Ascending aorta (tissue), 2 donors: ENCODE measurements around the gene WDR74. TPM values are rescaled to one million over a fixed set of nuclear protein-coding genes. Genes with fewer than 3 reads are reported as not detected.

Experiments used
- DNase-seq, 2 donors: peaks; one replicate each; pipeline ENCODE4 v3.0.0-alpha.2; 2019; ENCODE audit warnings: low spot score in 2 of 2
- H3K27ac ChIP-seq, 2 donors: fragments of 200-600 bp; sonication (generic); one replicate each; pipeline ENCODE4 v1.5.1; 2016 to 2017; ENCODE audit warnings: mild to moderate bottlenecking in 1 of 2
- H3K27me3 ChIP-seq: fragments of 200-600 bp; sonication (generic); one replicate; pipeline ENCODE4 v1.5.1; 2017
- H3K36me3 ChIP-seq, 2 donors: fragments of 200-600 bp; sonication (generic); one replicate each; pipeline ENCODE4 v1.5.1; 2016
- H3K4me1 ChIP-seq, 2 donors: fragments of 200-600 bp; sonication (generic); one replicate each; pipeline ENCODE4 v1.5.1; 2016 to 2017; ENCODE audit warnings: mild to moderate bottlenecking in 1 of 2
- H3K4me3 ChIP-seq, 2 donors: fragments of 200-600 bp; sonication (generic); one replicate each; pipeline ENCODE4 v1.5.1; 2016 to 2017; ENCODE audit warnings: mild to moderate bottlenecking in 1 of 2
- H3K9me3 ChIP-seq, 2 donors: fragments of 200-600 bp; sonication (generic); one replicate each; pipeline ENCODE4 v1.5.1; 2016
- intact Hi-C: fragments of 100-400 bp; cut with DNase I; formaldehyde crosslinking; loops from one replicate; pipeline ENCODE4 v1.15.1; 2023
- total RNA-seq: library from RNA; depleted of rRNA; stranded (reverse); fragments of >200 nt; gene quantifications from one replicate; pipeline ENCODE4 v1.1.0, GENCODE V29; 2016
- TF ChIP-seq, protein P1 (sequence below), 3 experiments: fragments of 200-600 bp in 2 of 3; fragments of 450-650 bp in 1 of 3; sonication (generic) in 2 of 3; IDR thresholded peaks; one replicate each; pipeline ENCODE4 v1.5.1; 2016 to 2019; ENCODE audit warnings: antibody characterized with exemption in 3 of 3, mild to moderate bottlenecking in 1 of 3, moderate library complexity in 1 of 3

The WDR74 gene
- total RNA-seq, 1 donor from 2014 or later: 28.7 TPM

DNA sequence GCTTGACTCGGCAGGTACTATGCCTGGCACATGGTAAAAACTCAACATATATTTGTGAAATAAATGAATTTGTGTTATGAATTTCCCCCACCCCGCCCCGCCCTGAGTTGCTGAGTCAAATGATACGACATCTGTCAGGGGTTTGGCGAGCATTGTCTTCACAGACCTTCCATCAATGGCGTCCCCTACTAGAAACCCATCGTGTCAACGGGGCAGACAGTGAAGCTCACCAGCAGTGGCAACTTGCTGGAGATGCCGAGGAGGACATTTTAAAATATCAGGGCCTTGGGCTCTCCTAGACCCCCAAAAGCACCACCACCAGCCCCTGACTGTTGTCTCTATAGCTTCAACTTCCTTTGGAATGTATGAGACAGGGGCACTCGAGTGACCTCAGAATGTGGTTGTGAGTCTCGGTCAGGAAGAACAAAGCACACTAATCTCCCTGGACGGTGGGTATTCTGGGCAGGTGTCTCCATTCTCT is 33.4 kb downstream of the WDR74 start:
- peaks cover 4 to 14% of the 10 kb centered on the region in 2 donors for H3K4me1 ChIP-seq
- intact Hi-C loops: loop anchor here (1.0 kb wide), 3 partner anchors 19 to 75 kb away; partner anchors contain the start of genes STX5, TEX54 and TMEM179B
- peaks cover 23 to 26% of the 10 kb centered on the region in 2 donors for H3K36me3 ChIP-seq
- peak overlapping the region; percentile 93 to 94 for H3K4me3 ChIP-seq
- no peaks in the 10 kb centered on the region for H3K9me3 ChIP-seq
- TF ChIP-seq, protein P1, sequence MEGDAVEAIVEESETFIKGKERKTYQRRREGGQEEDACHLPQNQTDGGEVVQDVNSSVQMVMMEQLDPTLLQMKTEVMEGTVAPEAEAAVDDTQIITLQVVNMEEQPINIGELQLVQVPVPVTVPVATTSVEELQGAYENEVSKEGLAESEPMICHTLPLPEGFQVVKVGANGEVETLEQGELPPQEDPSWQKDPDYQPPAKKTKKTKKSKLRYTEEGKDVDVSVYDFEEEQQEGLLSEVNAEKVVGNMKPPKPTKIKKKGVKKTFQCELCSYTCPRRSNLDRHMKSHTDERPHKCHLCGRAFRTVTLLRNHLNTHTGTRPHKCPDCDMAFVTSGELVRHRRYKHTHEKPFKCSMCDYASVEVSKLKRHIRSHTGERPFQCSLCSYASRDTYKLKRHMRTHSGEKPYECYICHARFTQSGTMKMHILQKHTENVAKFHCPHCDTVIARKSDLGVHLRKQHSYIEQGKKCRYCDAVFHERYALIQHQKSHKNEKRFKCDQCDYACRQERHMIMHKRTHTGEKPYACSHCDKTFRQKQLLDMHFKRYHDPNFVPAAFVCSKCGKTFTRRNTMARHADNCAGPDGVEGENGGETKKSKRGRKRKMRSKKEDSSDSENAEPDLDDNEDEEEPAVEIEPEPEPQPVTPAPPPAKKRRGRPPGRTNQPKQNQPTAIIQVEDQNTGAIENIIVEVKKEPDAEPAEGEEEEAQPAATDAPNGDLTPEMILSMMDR (IDR thresholded peaks at IDR 0.05): no peak
- no peak for DNase-seq
- H3K27ac ChIP-seq: peak overlapping the region; percentile 78 to 97
- no peaks in the 10 kb centered on the region for H3K27me3 ChIP-seq

DNA sequence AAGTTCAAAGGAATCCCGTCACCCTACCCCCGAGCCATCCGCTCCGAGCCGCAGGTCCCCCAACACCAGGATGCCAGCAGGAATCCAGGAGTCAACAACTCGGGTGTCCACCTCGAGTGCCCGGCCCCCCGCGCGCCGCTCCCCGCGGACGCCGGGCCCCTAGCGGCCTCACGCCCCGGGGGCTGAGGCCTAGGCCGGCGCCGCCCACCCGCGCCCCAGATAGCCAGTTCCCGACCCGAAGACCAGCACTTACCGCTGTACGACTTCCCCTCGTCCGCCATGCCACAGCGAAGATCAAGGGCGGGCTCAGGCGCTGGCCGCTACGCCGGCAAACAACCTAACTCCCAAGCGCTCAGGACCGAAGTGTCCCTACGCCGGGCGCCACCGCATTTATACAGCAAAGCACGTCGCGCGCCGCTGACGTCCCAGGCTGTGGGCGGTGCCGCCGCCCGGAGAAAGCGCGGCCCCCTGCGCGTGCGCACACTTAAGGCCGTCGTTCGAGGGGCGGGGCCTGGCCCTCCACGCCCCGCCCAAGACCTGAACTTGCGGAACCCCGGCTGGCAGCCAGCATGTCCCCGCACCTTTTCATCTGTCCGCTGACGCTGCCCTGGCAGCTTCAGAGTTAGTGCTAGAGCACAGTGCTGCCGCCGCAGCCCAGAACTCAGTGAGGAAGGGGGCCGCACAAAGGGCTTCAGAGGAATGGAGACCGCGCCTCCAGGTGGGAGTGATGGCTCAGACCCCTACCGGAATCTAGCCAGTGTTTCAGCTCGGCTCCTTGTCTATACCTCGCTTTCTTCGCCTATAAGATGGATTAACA is 34.1 kb downstream of the WDR74 start, which contains the start of gene NXF1:
TSS of gene NXF1 (minus strand) at position 365 of the 817 bp plus-strand sequence. CDS start at position 281, 84 bp downstream.
- Histone ChIP-seq H3K27me3 (no peaks in the 10 kb centered on the region), H3K27ac (peak within 1 kb of the TSS; percentile 78 to 97), H3K36me3 (peaks cover 30 to 33% of the 10 kb centered on the region in 2 donors), H3K4me3 (peak within 1 kb of the TSS; percentile 93 to 94), H3K9me3 (no peaks in the 10 kb centered on the region), H3K4me1 (peaks cover 4 to 14% of the 10 kb centered on the region in 2 donors)
- peak; percentile 71 to 96 for DNase-seq
- intact Hi-C loops: loop anchor here (1.0 kb wide), 3 partner anchors 18 to 76 kb away; partner anchors contain the start of genes STX5, TEX54 and TMEM179B
- TF ChIP-seq, protein P1 (IDR thresholded peaks at IDR 0.05): peak in 1 of 3 experiments; percentile 37

DNA sequence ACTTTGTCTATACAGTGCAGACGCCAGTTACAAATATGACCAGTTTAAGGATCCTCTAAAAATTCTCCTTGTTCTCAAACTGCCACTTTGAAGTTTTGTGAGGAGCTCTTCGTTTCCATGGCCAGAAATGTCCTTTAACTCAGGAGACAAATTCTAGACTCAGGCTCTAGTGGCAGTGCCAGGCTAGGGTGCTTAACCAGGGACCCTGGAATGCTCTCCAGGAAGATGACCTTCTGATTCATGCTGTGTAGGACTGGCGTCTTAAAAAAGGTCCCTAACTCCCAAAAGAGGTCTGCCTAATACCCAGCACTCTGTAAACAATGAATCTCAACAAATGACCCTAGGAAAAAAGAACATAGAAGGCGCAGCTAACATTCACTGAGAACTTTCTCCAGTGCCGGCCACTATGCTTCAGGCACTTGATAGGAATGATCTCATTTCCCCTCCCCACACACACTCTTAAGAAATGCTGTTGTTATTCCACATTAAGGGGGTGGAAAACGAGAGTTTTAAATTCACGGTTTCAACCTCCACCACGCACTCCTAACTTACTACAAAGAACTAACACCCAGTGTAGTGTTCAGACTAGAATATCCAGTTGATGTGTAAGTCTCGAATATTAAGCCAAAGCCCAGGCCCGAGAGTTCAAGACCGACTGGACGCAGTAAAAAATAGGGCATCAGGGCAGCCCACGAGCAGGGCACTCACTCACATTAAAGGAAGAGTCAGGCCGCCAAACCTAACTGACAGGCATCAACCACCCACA is 34.9 kb downstream of the WDR74 start:
- Histone ChIP-seq H3K4me3 (peak overlapping the region; percentile 93 to 94), H3K4me1 (peaks cover 4 to 14% of the 10 kb centered on the region in 2 donors), H3K27ac (peak overlapping the region; percentile 78 to 97), H3K36me3 (peaks cover 37 to 41% of the 10 kb centered on the region in 2 donors), H3K27me3 (no peaks in the 10 kb centered on the region), H3K9me3 (no peaks in the 10 kb centered on the region)
- no peak for DNase-seq
- TF ChIP-seq, protein P1 (IDR thresholded peaks at IDR 0.05): no peak
- intact Hi-C loops: loop anchor here (1.0 kb wide), 3 partner anchors 17 to 77 kb away; partner anchors contain the start of genes STX5, TEX54 and TMEM179B

DNA sequence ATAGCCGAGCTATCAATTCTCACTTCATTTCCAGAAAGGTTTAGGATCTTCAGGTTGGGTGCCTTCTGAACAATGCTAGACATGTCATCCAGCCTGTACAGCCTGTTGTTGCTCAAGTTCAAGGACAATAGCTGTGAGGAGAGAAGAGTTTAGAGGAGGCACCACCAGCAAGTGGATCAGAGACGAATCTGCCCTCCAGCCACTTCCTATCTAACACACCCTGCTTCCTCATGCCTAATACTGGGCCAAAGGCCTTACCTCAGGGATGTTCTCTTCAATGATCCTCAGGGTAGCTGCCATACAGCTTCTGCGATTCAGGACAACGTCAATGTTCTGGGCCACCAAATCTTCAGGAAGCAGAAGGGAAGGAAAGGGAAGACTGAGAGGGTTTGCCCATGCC is 38.3 kb downstream of the WDR74 start:
- H3K9me3 ChIP-seq: no peaks in the 10 kb centered on the region
- DNase-seq: no peak
- intact Hi-C loops: no loop called here
- H3K4me1 ChIP-seq: peaks cover 4 to 14% of the 10 kb centered on the region in 2 donors
- TF ChIP-seq, protein P1 (IDR thresholded peaks at IDR 0.05): no peak
- peaks cover 71 to 76% of the 10 kb centered on the region in 2 donors for H3K36me3 ChIP-seq
- no peak overlapping the region for H3K27ac ChIP-seq
- H3K27me3 ChIP-seq: no peaks in the 10 kb centered on the region
- H3K4me3 ChIP-seq: no peak overlapping the region

DNA sequence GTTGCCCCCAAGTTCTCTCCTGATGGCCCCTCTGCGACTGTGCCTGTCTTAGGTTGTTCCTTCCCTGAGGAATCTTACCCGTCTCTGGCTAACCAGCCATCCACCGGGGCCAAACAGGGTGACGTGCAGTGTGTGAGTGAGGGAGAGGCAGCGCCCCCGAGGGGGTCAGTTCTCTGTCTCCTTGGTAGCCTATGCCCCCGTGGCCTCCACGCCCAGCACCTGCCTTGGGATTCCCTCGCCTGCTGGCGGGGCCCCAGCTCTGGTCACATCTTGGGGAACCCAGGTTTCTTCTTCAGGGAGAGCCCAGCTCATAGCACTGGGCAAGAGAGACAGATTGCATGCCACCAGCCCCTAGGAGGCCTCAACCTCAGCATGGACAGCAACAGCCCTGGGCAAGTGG is 39.9 kb downstream of the WDR74 start:
- no peak overlapping the region for H3K27ac ChIP-seq
- intact Hi-C loops: no loop called here
- no peaks in the 10 kb centered on the region for H3K9me3 ChIP-seq
- TF ChIP-seq, protein P1 (IDR thresholded peaks at IDR 0.05): no peak
- H3K4me3 ChIP-seq: no peak overlapping the region
- H3K27me3 ChIP-seq: no peaks in the 10 kb centered on the region
- peaks cover 4 to 10% of the 10 kb centered on the region in 2 donors for H3K4me1 ChIP-seq
- peaks cover 86 to 91% of the 10 kb centered on the region in 2 donors for H3K36me3 ChIP-seq
- DNase-seq: no peak
